Calu3 (cell line): ENCODE data around the gene HELZ. TPM values are rescaled to one million over a fixed set of nuclear protein-coding genes. Genes with fewer than 3 reads are reported as not detected.

Source experiments
- BruUV-seq: library from RNA; stranded (reverse); fragments of 400-500 nt; replicated peaks from 2 replicates; lab custom pipeline; 2021; lab: Mats Ljungman, UMichigan
- CTCF ChIA-PET: fragments of 300-600 bp; sonication (Branson Sonifier 250); formaldehyde crosslinking; loops from one replicate; lab custom pipeline; 2022; ENCODE audit warnings: antibody characterized with exemption; lab: Charles Lee
- DNase-seq: peaks from one replicate; pipeline ENCODE4 v3.0.0; 2022
- H3K27ac Mint-ChIP-seq: one replicate; pipeline ENCODE4 v1.8.0; 2022; ENCODE audit warnings: mixed read lengths; ENCODE audit not compliant: unreplicated experiment
- H3K27me3 Mint-ChIP-seq: one replicate; pipeline ENCODE4 v1.8.0; 2022; ENCODE audit warnings: mixed read lengths; ENCODE audit not compliant: unreplicated experiment
- H3K36me3 Mint-ChIP-seq: one replicate; pipeline ENCODE4 v1.8.0; 2022; ENCODE audit warnings: mild to moderate bottlenecking, moderate library complexity, mixed read lengths; ENCODE audit not compliant: insufficient read depth, unreplicated experiment
- H3K4me1 Mint-ChIP-seq: one replicate; pipeline ENCODE4 v1.8.0; 2022; ENCODE audit warnings: mild to moderate bottlenecking, low read depth, mixed read lengths; ENCODE audit not compliant: unreplicated experiment
- H3K4me3 Mint-ChIP-seq: one replicate; pipeline ENCODE4 v1.8.0; 2022; ENCODE audit warnings: mild to moderate bottlenecking, low read depth, moderate library complexity, mixed read lengths; ENCODE audit not compliant: unreplicated experiment
- H3K9me3 Mint-ChIP-seq: one replicate; pipeline ENCODE4 v1.8.0; 2022; ENCODE audit warnings: low read depth, mixed read lengths; ENCODE audit not compliant: unreplicated experiment
- intact Hi-C: fragments of 100-400 bp; cut with micrococcal nuclease; formaldehyde crosslinking; loops from one replicate; pipeline ENCODE4 v1.10.0; 2022; ENCODE audit not compliant: unreplicated experiment
- total RNA-seq: library from RNA; stranded (reverse); gene quantifications from 2 replicates; pipeline ENCODE4 v1.2.3, GENCODE V29; 2022
- TF ChIP-seq, protein P1 (sequence below): fragments of 200-600 bp; IDR thresholded peaks from one replicate; pipeline ENCODE4 v1.8.0; 2022; ENCODE audit warnings: antibody characterized with exemption; ENCODE audit not compliant: unreplicated experiment

The HELZ gene
- total RNA-seq, 1 experiment from 2014 or later, result 60.8 TPM

- Mint-ChIP-seq H3K9me3 (no peaks in the 10 kb centered on the region), H3K4me1 (no peaks in the 10 kb centered on the region), H3K36me3 (no peaks in the 10 kb centered on the region), H3K27me3 (no peaks in the 10 kb centered on the region), H3K4me3 (no peak overlapping the region), H3K27ac (no peak overlapping the region)
- CTCF ChIA-PET, result no interaction called here
- intact Hi-C loops, result no loop called here
- DNase-seq, result no peak
- TF ChIP-seq, protein P1, sequence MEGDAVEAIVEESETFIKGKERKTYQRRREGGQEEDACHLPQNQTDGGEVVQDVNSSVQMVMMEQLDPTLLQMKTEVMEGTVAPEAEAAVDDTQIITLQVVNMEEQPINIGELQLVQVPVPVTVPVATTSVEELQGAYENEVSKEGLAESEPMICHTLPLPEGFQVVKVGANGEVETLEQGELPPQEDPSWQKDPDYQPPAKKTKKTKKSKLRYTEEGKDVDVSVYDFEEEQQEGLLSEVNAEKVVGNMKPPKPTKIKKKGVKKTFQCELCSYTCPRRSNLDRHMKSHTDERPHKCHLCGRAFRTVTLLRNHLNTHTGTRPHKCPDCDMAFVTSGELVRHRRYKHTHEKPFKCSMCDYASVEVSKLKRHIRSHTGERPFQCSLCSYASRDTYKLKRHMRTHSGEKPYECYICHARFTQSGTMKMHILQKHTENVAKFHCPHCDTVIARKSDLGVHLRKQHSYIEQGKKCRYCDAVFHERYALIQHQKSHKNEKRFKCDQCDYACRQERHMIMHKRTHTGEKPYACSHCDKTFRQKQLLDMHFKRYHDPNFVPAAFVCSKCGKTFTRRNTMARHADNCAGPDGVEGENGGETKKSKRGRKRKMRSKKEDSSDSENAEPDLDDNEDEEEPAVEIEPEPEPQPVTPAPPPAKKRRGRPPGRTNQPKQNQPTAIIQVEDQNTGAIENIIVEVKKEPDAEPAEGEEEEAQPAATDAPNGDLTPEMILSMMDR, result no peak
- no TSS peak for BruUV-seq
Observed at GRCh38 chr17:67265436-67266019, 20.5 kb upstream of the HELZ start.

DNA sequence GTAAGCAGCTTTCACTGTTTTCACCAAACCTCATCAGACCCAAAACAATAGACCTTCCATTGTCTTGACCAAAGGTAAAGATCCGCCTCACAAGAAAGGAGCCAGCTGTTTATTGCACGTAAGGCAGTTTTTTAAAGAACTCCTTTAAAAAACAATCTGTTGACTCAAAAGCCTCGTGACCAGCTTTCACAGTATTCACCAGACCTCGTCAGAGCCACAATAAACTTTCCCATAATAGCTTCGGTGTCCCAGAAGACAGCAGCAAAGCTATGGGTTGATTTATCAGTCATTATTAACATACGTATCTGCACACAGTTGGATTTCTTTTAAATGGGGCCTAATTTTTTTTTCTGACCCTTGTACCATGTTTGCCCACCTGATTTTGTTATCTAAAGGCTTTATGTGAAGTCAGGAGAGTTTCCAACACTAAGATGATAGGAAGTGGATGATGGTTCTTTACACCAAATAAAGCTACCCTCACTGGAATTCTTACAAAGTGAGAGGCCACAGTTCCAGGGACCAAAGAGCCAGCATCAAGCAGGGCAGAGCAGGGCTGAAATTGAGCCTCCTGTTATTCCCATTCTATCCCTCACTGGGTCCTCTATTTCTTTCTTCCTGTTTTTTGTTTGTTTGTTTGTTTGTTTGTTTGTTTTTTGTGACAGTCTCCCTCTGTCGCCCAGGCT, 17.6 kb upstream of the HELZ start:
- CTCF ChIA-PET, result no interaction called here
- Mint-ChIP-seq H3K9me3 (no peaks in the 10 kb centered on the region), H3K4me1 (no peaks in the 10 kb centered on the region), H3K27ac (no peak overlapping the region), H3K27me3 (no peaks in the 10 kb centered on the region), H3K4me3 (no peak overlapping the region), H3K36me3 (no peaks in the 10 kb centered on the region)
- intact Hi-C loops, result no loop called here
- TF ChIP-seq, protein P1, result no peak
- BruUV-seq, result no TSS peak
- no peak for DNase-seq

GRCh38 chr17:67260170-67260987, 15.4 kb upstream of the HELZ start:
- no peak overlapping the region for H3K4me3 Mint-ChIP-seq
- H3K27me3 Mint-ChIP-seq, result no peaks in the 10 kb centered on the region
- intact Hi-C loops, result no loop called here
- no TSS peak for BruUV-seq
- peak; percentile 32 for DNase-seq
- CTCF ChIA-PET, result no interaction called here
- H3K36me3 Mint-ChIP-seq, result no peaks in the 10 kb centered on the region
- no peak overlapping the region for H3K27ac Mint-ChIP-seq
- TF ChIP-seq, protein P1, result no peak
- H3K9me3 Mint-ChIP-seq, result peaks cover 4% of the 10 kb centered on the region
- no peaks in the 10 kb centered on the region for H3K4me1 Mint-ChIP-seq

DNA sequence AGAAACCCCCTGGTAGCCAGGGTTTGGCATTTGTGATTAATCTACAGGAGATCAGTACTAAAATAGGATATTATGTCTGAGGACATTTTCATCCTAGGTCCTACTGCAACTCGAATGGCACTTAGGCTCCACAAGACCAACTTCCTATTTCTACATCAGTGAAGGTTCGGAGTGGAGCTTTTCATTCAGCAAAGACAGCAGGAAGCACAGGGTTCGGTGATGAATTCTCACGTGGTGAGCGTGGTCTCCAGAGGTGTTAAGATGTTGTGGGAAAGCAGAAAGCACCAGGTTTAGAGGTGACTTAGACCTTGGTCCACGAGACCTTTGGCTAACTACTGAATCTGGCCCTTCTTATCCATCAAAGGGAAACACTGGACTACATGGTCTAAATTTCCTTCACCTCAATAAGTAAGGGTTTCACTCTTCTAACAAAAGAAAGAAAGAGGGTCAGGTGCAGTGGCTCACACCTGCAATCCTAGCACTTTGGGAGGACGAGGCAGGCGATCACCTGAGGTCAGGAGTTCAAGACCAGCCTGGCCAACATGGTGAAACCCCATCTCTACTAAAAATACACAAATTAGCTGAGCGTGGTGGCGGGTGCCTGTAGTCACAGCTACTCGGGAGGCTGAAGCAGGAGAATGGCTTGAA, 13.9 kb upstream of the HELZ start:
- intact Hi-C loops, result no loop called here
- H3K27me3 Mint-ChIP-seq, result no peaks in the 10 kb centered on the region
- no peak overlapping the region for H3K27ac Mint-ChIP-seq
- peaks cover 4% of the 10 kb centered on the region for H3K9me3 Mint-ChIP-seq
- no peaks in the 10 kb centered on the region for H3K4me1 Mint-ChIP-seq
- CTCF ChIA-PET, result no interaction called here
- TF ChIP-seq, protein P1, result no peak
- BruUV-seq, result no TSS peak
- no peaks in the 10 kb centered on the region for H3K36me3 Mint-ChIP-seq
- DNase-seq, result no peak
- no peak overlapping the region for H3K4me3 Mint-ChIP-seq
